EH (cell line): ENCODE measurements around the gene APH1A.
"Not testable (repeated sequence)": the region's sequence is repeated elsewhere in the genome, so short reads cannot be mapped to it uniquely, and the experiment has no call there.

Source experiments
- DNase-seq: peaks from one replicate; pipeline ENCODE4 v3.0.0-alpha.2; 2015; ENCODE audit warnings: low read depth

The APH1A gene

GRCh38 chr1:150233359-150234308, 35.2 kb downstream of the APH1A start:
- peak; percentile 23 for DNase-seq

GRCh38 chr1:150232921-150233320, 35.9 kb downstream of the APH1A start:
- DNase-seq = not testable (repeated sequence)

DNA sequence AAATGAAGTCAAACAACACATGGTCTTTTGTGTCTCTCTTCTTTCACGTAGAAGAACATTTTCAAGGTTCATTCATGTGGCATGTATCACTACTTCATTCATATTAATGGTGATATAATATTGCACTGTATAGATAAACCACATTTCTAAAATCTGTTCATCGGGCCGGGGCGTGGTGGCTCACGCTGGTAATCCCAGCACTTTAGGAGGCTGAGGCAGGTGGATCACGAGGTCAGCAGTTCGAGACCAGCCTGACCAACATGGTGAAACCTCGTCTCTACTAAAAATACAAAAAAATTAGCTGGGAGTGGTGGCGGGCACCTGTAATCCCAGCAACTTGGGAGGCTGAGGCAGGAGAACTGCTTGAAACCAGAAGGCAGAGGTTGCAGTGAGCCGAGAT, 40.6 kb downstream of the APH1A start:
- not testable (repeated sequence) for DNase-seq

GRCh38 chr1:150227228-150227627, 41.6 kb downstream of the APH1A start:
- DNase-seq = no peak

DNA sequence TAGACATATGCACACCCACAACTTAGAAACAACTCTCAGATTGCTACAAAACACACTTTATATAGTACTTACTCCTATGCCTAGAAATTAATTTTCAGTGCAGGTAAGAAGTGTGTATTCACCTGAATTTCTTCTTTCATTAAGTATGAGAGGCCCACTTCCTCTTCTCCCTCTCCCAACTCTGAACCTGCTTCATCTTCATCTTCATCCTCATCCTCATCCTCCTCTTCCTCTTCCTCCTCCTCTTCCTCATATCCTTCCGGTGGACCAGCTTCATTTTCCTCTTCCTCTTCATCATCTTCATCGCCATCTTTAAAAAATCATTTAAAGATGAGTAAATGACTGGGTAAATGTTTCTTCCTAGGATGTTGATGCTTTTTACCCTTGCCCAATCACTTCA, 42.3 kb downstream of the APH1A start:
- no peak for DNase-seq

DNA sequence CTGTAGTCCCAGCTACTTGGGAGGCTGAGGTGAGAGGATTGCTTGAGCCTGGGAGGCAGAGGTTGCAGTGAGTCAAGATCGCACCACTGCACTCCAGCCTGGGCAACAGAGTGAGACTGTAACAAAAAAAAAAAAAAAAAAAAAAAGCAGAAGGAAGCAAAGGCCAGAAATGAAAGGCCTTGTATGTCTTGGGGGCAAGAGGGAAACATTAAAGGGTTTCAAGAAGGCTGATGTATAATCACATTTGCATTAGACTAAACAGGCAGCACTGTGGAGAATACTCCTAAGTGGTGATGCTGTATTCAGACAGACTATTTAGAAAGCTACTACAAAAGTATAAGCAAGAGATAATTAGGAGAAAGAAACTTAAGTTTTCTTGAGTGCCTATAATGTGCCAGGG, 43.3 kb downstream of the APH1A start:
- no peak for DNase-seq

GRCh38 chr1:150224983-150225382, 43.8 kb downstream of the APH1A start:
- no peak for DNase-seq

DNA sequence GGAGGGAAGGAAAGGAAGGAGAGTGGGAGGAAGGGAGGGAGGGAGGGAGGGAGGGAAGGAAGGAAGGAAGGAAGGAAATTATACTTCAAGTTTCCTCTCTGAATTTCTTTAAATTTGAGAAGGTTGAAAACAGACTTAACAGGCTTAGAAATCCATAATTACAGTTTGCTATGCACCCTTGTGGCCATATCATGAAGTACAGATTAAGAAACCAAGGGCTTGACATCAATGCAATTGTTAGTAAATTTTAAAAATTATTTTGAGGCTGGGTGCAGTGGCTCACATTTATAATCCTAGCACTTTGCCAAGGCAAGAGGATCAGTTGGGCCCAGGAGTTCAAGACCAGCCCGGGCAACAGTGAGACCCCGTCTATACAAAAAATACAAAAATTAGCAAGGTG, 47.3 kb downstream of the APH1A start:
- DNase-seq = peak; percentile 50

DNA sequence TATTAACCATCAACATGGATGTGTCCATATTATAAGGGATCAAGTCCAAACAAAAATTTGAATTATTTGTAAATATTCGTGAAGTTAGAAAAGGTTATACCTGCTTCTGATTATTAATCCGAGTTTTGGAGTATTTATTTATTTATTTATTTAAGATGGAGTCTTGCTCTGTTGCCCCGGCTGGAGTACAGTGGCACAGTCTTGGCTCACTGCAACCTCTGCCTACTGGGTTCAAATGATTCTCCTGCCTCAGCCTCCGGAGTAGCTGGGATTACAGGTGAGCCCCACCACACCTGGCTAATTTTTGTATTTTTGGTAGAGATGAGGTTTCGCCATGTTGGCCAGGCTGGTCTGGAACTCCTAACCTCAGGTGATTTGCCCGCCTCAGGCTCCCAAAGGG, 53.0 kb downstream of the APH1A start:
- DNase-seq = not testable (repeated sequence)
